Occipital lobe (tissue), 2 donors: ENCODE measurements around the gene INPP4B. TPM values are rescaled to one million over a fixed set of nuclear protein-coding genes. Genes with fewer than 3 reads are reported as not detected.
"Not testable (repeated sequence)": the region's sequence is repeated elsewhere in the genome, so short reads cannot be mapped to it uniquely, and the experiment has no call there.

Experiments
- DNase-seq: peaks from one replicate; lab custom pipeline; 2025; lab: John Stamatoyannopoulos, UW
- total RNA-seq: library from RNA; depleted of rRNA; stranded (reverse); fragments of >200 nt; gene quantifications from one replicate; pipeline ENCODE4 v1.2.3, GENCODE V29; 2014

The INPP4B gene
- total RNA-seq, 1 donor from 2014 or later = 6.7 TPM

GRCh38 chr4:142095886-142096605 is 750.1 kb downstream of the INPP4B start:
- no peak for DNase-seq

DNA sequence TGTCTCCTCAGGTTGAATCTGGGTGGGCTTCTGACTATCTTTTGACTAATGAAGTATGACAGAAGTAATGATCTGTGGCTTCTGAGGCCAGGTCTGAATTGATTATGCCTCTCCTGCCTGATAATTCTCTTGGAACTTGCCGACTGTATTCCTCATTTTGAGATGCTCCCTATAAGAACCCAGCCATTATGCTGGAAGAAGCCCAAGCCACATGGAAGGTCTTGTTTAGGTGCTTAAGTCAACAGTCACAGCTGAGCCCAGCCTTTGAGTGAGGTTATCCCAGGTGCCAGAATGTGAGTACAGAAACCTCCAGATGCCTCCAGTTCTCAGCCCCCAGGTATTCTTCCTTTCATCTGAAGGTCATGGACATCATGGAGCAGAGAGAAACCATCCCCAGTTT is 753.2 kb downstream of the INPP4B start:
- DNase-seq = no peak

DNA sequence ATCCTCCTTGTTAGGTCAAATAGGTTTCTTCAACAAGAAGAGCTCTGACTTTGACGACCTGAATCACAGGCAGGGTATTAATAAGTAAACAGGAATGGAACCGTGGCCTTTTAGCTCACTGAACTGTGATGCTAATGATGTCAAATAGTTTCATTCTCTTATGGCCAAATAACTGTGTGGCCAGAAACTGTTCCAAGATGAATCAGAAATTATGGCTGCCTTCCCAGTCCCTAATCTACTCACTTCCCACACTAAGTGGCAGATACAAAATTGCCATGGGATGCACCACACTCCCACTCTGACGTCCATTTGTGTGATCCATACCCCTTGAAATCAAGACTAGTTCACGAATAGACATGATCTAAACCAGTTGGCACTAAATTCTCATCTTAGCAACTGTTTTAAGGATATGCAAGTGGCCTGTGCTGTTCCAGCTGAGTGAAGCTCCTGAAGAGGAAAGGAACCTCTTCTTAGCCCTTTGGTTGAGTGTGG is 754.4 kb downstream of the INPP4B start:
- no peak for DNase-seq

DNA sequence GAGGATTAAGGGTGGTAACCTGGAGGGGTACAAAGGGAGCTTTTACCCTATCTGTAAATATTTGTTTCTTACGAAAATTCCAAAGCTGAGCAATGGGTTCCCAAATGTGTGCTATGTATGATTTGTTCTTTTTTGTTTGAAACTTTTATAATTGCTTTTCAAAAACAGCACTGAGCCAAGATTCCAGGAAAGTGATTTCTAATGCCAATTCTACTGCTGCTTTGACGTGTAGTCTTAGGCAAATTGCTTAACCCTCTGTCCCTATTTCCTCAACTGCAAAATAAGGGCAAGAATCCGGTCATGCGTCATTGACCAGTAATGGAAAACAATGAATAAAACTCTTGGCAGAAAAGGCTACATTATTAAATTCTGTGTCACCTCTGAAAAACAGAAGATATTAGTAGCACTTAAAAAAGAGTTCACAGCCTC is 755.0 kb downstream of the INPP4B start:
- DNase-seq = no peak

DNA sequence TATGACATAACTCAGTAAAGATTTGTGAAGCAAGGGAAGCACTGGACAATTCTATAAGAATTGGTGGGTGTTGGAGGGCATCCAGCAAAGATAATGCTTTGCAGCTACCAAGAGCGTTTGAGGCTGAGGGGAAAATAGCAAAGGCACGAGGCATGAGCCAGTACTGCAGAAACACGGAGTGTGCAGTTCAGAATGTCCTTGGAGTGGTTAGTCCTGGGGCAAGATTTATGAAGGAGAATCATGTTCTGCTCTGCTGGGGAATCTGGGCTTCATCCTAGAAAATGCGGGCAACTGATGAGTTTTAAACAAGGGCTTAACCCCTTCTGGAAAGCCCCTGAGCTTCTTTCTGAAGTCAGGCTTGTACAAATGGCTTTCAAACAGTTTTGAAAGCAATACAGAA is 757.2 kb downstream of the INPP4B start:
- DNase-seq = no peak

DNA sequence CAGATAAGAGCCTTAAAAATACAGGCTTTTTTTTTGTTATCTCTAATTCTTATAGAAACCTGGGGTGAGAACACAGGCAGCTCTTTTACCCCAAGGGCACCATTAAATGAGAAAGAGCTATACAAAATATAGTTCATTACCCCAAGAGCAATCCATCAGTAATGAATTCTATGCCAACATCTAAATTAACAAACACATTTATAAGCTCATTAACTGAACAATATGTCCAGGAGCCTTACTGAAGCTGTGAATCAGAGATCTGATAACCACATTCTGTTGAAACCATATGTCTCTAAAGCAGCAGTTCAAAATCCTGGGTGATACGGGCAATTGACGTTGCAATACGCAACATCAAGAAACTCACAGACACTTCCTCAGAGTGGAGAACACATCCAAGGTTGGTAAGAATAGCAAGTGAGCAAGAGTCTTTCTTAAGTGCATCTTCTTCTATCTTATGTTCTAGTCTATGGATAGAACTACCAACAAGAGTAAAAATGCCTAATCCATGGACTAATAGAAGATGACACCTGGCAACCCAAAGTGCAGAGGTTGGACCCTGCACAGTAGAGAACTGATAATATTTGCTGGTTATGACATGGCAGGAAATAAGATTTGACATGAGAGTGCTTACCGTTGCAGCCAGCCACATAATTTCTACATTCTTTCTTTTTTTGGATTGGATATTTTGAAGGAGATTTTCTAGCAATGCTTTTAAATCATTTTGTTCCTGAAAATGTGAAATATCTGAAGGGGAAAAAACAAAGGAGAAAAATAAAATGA is 760.4 kb downstream of the INPP4B start:
- no peak for DNase-seq

DNA sequence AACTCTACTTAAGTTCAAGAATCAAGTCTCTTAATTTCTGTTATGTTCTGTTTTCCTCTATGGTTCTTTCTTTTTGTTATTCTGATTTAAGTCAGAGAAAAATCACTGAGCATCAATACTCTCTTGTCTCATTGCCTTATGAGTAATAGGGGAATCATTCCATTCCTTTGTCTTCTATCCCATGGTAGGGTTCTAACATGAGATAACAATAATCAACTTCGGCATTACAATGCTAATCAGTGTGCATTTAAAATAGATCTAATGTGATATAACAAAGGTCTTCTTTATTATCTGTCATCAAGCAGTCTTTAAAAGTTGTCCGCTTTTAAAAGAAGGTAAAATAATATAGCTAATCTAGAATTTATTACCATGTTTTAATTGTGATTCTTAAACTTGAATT is 762.8 kb downstream of the INPP4B start:
- DNase-seq = no peak

DNA sequence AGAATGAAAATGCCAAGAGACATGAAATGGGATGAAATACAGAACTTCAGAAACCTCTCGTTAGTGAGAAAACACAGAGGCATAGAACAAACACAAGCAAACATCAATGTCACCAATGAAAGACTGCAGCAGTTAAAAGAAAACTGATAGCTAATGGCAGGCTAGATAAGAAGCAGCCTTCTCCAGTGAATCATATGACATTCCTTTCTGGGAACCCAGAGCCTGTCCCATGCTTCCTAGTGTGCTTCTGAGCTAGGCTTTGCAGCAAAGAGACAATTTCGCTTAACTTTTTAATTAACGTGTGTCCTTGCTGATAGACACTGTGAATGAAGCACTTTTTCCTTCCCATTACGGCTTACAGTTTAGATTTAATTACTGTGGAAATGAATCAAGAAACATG is 765.1 kb downstream of the INPP4B start:
- no peak for DNase-seq

GRCh38 chr4:142079959-142080358 is 766.1 kb downstream of the INPP4B start:
- DNase-seq = no peak

GRCh38 chr4:142077048-142077447 is 769.1 kb downstream of the INPP4B start:
- DNase-seq = no peak

GRCh38 chr4:142068304-142068703 is 777.8 kb downstream of the INPP4B start:
- DNase-seq = not testable (repeated sequence)

DNA sequence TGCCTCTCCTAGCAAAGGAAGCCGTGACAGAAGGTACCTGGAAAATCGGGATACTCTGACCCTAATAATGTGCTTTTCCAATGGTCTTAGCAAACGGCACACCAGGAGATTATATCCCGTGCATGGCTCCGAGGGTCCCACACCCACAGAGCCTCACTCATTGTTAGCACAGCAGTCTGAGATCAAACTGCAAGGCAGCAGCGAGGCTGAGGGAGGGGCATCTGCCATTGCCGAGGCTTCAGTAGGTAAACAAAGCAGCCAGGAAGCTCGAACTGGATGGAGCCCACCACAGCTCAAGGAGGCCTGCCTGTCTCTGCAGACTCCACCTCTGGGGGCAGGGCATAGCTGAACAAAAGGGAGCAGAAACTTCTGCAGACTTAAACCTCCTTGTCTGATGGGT is 779.5 kb downstream of the INPP4B start:
- not testable (repeated sequence) for DNase-seq

GRCh38 chr4:142065086-142065647 is 780.9 kb downstream of the INPP4B start:
- DNase-seq = no peak

DNA sequence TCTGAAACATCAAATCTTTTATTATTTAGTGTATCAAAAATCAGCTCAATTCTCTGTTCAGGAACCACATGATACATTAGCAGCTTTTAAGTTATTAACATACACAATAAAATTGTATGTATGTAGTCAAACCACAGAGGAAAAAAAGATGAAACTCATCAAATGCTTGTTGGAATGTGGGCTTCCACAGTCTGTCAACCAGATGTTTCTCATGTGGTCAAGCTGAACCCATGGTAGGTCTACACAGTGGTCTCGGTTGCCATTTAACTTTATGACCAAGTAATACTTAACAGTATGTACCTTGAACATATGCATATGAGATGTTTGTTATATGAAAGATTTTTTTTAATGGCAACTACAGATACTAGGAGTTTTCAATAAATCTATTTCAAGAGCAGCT is 781.9 kb downstream of the INPP4B start:
- DNase-seq = no peak

- DNase-seq = no peak
These were observed 800.1 kb downstream of the INPP4B start for GRCh38 chr4:142045996-142046395.

DNA sequence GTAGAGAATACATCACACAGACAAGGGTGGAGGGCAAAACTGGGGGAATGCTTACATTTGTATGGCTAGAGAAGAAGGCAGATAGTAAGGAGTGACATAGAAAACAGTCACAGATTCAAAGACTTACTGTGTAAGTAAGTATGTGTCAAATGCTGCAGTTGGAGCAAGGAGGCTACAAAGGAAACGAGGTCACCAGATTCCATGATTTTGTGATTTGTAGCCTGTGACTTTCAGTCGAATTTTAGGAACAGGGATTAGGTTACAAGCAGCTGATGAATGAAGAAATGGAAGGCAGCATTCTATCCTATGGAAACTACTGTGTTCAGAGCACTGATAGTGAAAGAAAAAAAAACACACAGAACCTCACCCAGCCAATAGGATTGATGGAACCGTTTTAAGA is 801.8 kb downstream of the INPP4B start:
- no peak for DNase-seq

GRCh38 chr4:142043509-142043908 is 802.6 kb downstream of the INPP4B start:
- DNase-seq = no peak

DNA sequence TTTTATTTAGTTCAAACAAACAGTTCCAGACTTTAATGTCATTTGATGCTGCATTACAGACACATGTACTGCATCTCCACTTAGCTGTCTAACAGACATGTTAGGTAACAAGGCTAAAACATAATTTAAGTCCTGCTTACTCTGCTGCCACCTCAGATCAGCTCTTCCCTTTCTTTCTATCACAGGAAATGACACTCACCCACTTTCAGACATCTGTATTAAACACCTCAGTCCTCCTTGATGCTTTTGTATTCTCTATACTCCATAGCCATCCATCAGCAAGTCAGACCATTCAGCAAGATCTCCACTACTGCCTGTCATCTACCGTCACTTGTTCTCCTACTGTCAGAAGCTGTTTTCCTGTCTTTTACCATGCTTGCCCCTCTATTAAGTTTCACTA is 804.3 kb downstream of the INPP4B start:
- DNase-seq = no peak

DNA sequence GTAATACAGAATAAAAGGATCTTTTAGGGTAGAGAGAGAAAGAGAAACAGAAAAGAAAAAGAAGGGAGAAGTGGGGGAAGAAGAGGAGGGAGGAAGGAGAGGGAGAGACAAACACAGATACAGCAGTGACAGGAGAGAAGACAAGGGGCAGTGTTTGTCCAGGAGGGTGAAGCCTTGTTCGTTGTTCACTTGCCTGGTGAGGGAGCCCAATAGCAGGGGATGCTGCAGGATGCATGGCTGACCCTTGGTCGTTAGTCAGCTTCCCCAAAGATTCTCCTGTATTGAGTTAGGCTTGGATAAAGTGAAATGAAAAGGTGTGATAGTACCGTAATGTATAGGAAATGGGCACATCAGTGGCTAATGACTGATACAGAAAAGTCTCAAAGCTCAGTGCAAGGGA is 806.1 kb downstream of the INPP4B start:
- DNase-seq = no peak

DNA sequence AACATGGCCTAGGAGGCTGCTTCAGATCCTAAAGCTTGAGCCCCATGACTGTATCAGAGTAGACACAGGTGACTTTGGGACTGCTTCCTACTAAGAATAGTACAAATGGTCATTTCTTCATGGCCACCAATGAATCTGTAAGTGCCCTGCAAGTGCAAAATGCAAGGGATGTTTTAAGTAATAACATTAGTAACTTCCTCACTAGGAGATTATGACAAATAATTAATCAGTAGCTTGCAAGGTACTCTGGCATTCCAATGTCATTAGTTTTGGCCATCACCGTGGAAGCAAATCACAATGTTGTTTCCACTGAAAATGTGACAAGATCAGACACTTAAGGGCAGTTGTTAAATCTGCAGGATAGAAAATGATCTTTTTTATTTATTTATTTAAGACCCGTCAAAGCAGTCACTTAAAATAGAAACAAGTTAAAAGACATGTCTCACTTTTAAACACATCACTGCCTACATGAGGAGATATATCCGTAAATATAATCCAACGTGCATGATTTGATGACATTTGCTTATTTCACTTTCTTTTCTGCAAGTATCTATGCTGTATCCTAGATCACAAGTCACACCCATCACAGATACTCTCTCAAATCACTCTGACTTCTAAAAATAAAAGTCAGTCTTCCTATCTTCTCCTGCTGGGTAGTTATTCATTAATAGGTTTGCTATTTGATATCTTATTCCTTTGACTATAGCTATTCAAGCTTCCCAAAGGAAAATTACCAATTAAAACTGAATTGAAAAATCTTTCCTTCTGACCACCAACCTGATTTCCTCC is 809.1 kb downstream of the INPP4B start:
- no peak for DNase-seq

- no peak for DNase-seq
These were observed 810.5 kb downstream of the INPP4B start for GRCh38 chr4:142035566-142035965.

- no peak for DNase-seq
These were observed 812.0 kb downstream of the INPP4B start for GRCh38 chr4:142034101-142034500.
